ENCODE data around the gene WWP2.
"Not testable (repeated sequence)": the region's sequence is repeated elsewhere in the genome, so short reads cannot be mapped to it uniquely, and the experiment has no call there.

Gene WWP2

GRCh38 chr16:69769404-69769803 lies 7.3 kb downstream of the WWP2 start:
- Histone ChIP-seq H3K4me1 (ENCODE audit: control insufficient read depth, insufficient read depth, low read length) (no peaks in the 10 kb centered on the region), H3K4me3 (ENCODE audit: low read depth, low read length) (no peak overlapping the region), H3K36me3 (ENCODE audit: control insufficient read depth, insufficient read depth, low read length) (no peaks in the 10 kb centered on the region), H3K27me3 (ENCODE audit: control insufficient read depth, insufficient read depth, low read length) (no peaks in the 10 kb centered on the region), H3K9me3 (ENCODE audit: control insufficient read depth, insufficient read depth, low read length) (no peaks in the 10 kb centered on the region), H3K27ac (ENCODE audit: low read depth, low read length) (no peak overlapping the region), H3K9ac (ENCODE audit: low read depth, low read length) (no peak overlapping the region)

GRCh38 chr16:69771651-69771967 lies 9.5 kb downstream of the WWP2 start:
- no peaks in the 10 kb centered on the region for H3K36me3 ChIP-seq (ENCODE audit: control insufficient read depth, insufficient read depth, low read length)
- no peak overlapping the region for H3K27ac ChIP-seq (ENCODE audit: low read depth, low read length)
- no peak overlapping the region for H3K4me3 ChIP-seq (ENCODE audit: low read depth, low read length)
- no peaks in the 10 kb centered on the region for H3K27me3 ChIP-seq (ENCODE audit: control insufficient read depth, insufficient read depth, low read length)
- H3K4me1 ChIP-seq (ENCODE audit: control insufficient read depth, insufficient read depth, low read length), result no peaks in the 10 kb centered on the region
- H3K9ac ChIP-seq (ENCODE audit: low read depth, low read length), result no peak overlapping the region
- no peaks in the 10 kb centered on the region for H3K9me3 ChIP-seq (ENCODE audit: control insufficient read depth, insufficient read depth, low read length)

GRCh38 chr16:69773260-69773947 lies 11.3 kb downstream of the WWP2 start:
- no peaks in the 10 kb centered on the region for H3K27me3 ChIP-seq (ENCODE audit: control insufficient read depth, insufficient read depth, low read length)
- no peaks in the 10 kb centered on the region for H3K4me1 ChIP-seq (ENCODE audit: control insufficient read depth, insufficient read depth, low read length)
- H3K4me3 ChIP-seq (ENCODE audit: low read depth, low read length), result no peak overlapping the region
- H3K36me3 ChIP-seq (ENCODE audit: control insufficient read depth, insufficient read depth, low read length), result no peaks in the 10 kb centered on the region
- no peak overlapping the region for H3K27ac ChIP-seq (ENCODE audit: low read depth, low read length)
- H3K9ac ChIP-seq (ENCODE audit: low read depth, low read length), result no peak overlapping the region
- H3K9me3 ChIP-seq (ENCODE audit: control insufficient read depth, insufficient read depth, low read length), result no peaks in the 10 kb centered on the region

GRCh38 chr16:69775563-69775962 lies 13.4 kb downstream of the WWP2 start:
- no peaks in the 10 kb centered on the region for H3K36me3 ChIP-seq (ENCODE audit: control insufficient read depth, insufficient read depth, low read length)
- H3K9me3 ChIP-seq (ENCODE audit: control insufficient read depth, insufficient read depth, low read length), result no peaks in the 10 kb centered on the region
- no peak overlapping the region for H3K27ac ChIP-seq (ENCODE audit: low read depth, low read length)
- no peaks in the 10 kb centered on the region for H3K27me3 ChIP-seq (ENCODE audit: control insufficient read depth, insufficient read depth, low read length)
- H3K4me3 ChIP-seq (ENCODE audit: low read depth, low read length), result no peak overlapping the region
- no peaks in the 10 kb centered on the region for H3K4me1 ChIP-seq (ENCODE audit: control insufficient read depth, insufficient read depth, low read length)
- H3K9ac ChIP-seq (ENCODE audit: low read depth, low read length), result no peak overlapping the region

- Histone ChIP-seq H3K4me1 (ENCODE audit: control insufficient read depth, insufficient read depth, low read length) (peaks cover 4% of the 10 kb centered on the region; the same call in 1 of the 2 replicates), H3K36me3 (ENCODE audit: control insufficient read depth, insufficient read depth, low read length) (0 out of 2 replicates have a peak, but pooled peaks cover 3% of the 10 kb centered on the region), H3K27ac (ENCODE audit: low read depth, low read length) (no peak overlapping the region), H3K9ac (ENCODE audit: low read depth, low read length) (no peak overlapping the region), H3K9me3 (ENCODE audit: control insufficient read depth, insufficient read depth, low read length) (no peaks in the 10 kb centered on the region), H3K4me3 (ENCODE audit: low read depth, low read length) (no peak overlapping the region), H3K27me3 (ENCODE audit: control insufficient read depth, insufficient read depth, low read length) (no peaks in the 10 kb centered on the region)
Measured at GRCh38 chr16:69779724-69780123, 17.6 kb downstream of the WWP2 start.

GRCh38 chr16:69781118-69781517 lies 19.0 kb downstream of the WWP2 start:
- no peaks in the 10 kb centered on the region for H3K9me3 ChIP-seq (ENCODE audit: control insufficient read depth, insufficient read depth, low read length)
- 0 out of 2 replicates have a peak, but pooled peaks cover 3% of the 10 kb centered on the region for H3K36me3 ChIP-seq (ENCODE audit: control insufficient read depth, insufficient read depth, low read length)
- no peak overlapping the region for H3K9ac ChIP-seq (ENCODE audit: low read depth, low read length)
- no peak overlapping the region for H3K27ac ChIP-seq (ENCODE audit: low read depth, low read length)
- no peaks in the 10 kb centered on the region for H3K27me3 ChIP-seq (ENCODE audit: control insufficient read depth, insufficient read depth, low read length)
- peaks cover 4% of the 10 kb centered on the region; the same call in 1 of the 2 replicates for H3K4me1 ChIP-seq (ENCODE audit: control insufficient read depth, insufficient read depth, low read length)
- no peak overlapping the region for H3K4me3 ChIP-seq (ENCODE audit: low read depth, low read length)

- H3K9me3 ChIP-seq (ENCODE audit: control insufficient read depth, insufficient read depth, low read length), result no peaks in the 10 kb centered on the region
- peaks cover 4% of the 10 kb centered on the region; the same call in 1 of the 2 replicates for H3K4me1 ChIP-seq (ENCODE audit: control insufficient read depth, insufficient read depth, low read length)
- no peak overlapping the region for H3K27ac ChIP-seq (ENCODE audit: low read depth, low read length)
- peaks cover 12% of the 10 kb centered on the region; the same call in 1 of the 2 replicates for H3K36me3 ChIP-seq (ENCODE audit: control insufficient read depth, insufficient read depth, low read length)
- no peak overlapping the region for H3K4me3 ChIP-seq (ENCODE audit: low read depth, low read length)
- no peaks in the 10 kb centered on the region for H3K27me3 ChIP-seq (ENCODE audit: control insufficient read depth, insufficient read depth, low read length)
- no peak overlapping the region for H3K9ac ChIP-seq (ENCODE audit: low read depth, low read length)
Measured at GRCh38 chr16:69784586-69784985, 22.5 kb downstream of the WWP2 start.

GRCh38 chr16:69787883-69788282 lies 25.8 kb downstream of the WWP2 start:
- peaks cover 14% of the 10 kb centered on the region; the same call in 1 of the 2 replicates for H3K36me3 ChIP-seq (ENCODE audit: control insufficient read depth, insufficient read depth, low read length)

GRCh38 chr16:69791391-69791847 lies 29.3 kb downstream of the WWP2 start:
- not testable (repeated sequence) for H3K4me3 ChIP-seq (ENCODE audit: low read depth, low read length); H3K27me3 ChIP-seq (ENCODE audit: control insufficient read depth, insufficient read depth, low read length); H3K9me3 ChIP-seq (ENCODE audit: control insufficient read depth, insufficient read depth, low read length); H3K27ac ChIP-seq (ENCODE audit: low read depth, low read length); H3K4me1 ChIP-seq (ENCODE audit: control insufficient read depth, insufficient read depth, low read length); H3K9ac ChIP-seq (ENCODE audit: low read depth, low read length)
- peaks cover 11% of the 10 kb centered on the region; the same call in 1 of the 2 replicates for H3K36me3 ChIP-seq (ENCODE audit: control insufficient read depth, insufficient read depth, low read length)

More at GRCh38 chr16:69787883-69788282, 25.8 kb downstream of the WWP2 start:
- no peak overlapping the region for H3K27ac ChIP-seq (ENCODE audit: low read depth, low read length)
- no peak overlapping the region for H3K4me3 ChIP-seq (ENCODE audit: low read depth, low read length)
- no peaks in the 10 kb centered on the region for H3K27me3 ChIP-seq (ENCODE audit: control insufficient read depth, insufficient read depth, low read length)
- H3K9me3 ChIP-seq (ENCODE audit: control insufficient read depth, insufficient read depth, low read length), result no peaks in the 10 kb centered on the region
- H3K9ac ChIP-seq (ENCODE audit: low read depth, low read length), result no peak overlapping the region
- no peaks in the 10 kb centered on the region for H3K4me1 ChIP-seq (ENCODE audit: control insufficient read depth, insufficient read depth, low read length)

GRCh38 chr16:69793526-69793925 lies 31.4 kb downstream of the WWP2 start:
- Histone ChIP-seq H3K4me1 (ENCODE audit: control insufficient read depth, insufficient read depth, low read length) (0 out of 2 replicates have a peak, but pooled peaks cover 3% of the 10 kb centered on the region), H3K4me3 (ENCODE audit: low read depth, low read length) (no peak overlapping the region), H3K36me3 (ENCODE audit: control insufficient read depth, insufficient read depth, low read length) (0 out of 2 replicates have a peak, but pooled peaks cover 4% of the 10 kb centered on the region), H3K27ac (ENCODE audit: low read depth, low read length) (no peak overlapping the region), H3K9me3 (ENCODE audit: control insufficient read depth, insufficient read depth, low read length) (no peaks in the 10 kb centered on the region), H3K27me3 (ENCODE audit: control insufficient read depth, insufficient read depth, low read length) (no peaks in the 10 kb centered on the region), H3K9ac (ENCODE audit: low read depth, low read length) (no peak overlapping the region)

GRCh38 chr16:69794486-69794885 lies 32.4 kb downstream of the WWP2 start:
- peaks cover 6% of the 10 kb centered on the region; the same call in 1 of the 2 replicates for H3K36me3 ChIP-seq (ENCODE audit: control insufficient read depth, insufficient read depth, low read length)
- H3K4me1 ChIP-seq (ENCODE audit: control insufficient read depth, insufficient read depth, low read length), result 0 out of 2 replicates have a peak, but pooled peaks cover 6% of the 10 kb centered on the region
- H3K27me3 ChIP-seq (ENCODE audit: control insufficient read depth, insufficient read depth, low read length), result no peaks in the 10 kb centered on the region
- no peak overlapping the region for H3K27ac ChIP-seq (ENCODE audit: low read depth, low read length)
- H3K9ac ChIP-seq (ENCODE audit: low read depth, low read length), result no peak overlapping the region
- no peaks in the 10 kb centered on the region for H3K9me3 ChIP-seq (ENCODE audit: control insufficient read depth, insufficient read depth, low read length)
- no peak overlapping the region for H3K4me3 ChIP-seq (ENCODE audit: low read depth, low read length)
